ENCODE data around the gene PPARD. TPM values are rescaled to one million over a fixed set of nuclear protein-coding genes. Genes with fewer than 3 reads are reported as not detected.

Gene PPARD
- total and polyA plus RNA-seq, 2 of the 13 experiments (the other 11 are each of a cell fraction or from before 2014, with no cell fraction given): 6.1 to 13.3 TPM

DNA sequence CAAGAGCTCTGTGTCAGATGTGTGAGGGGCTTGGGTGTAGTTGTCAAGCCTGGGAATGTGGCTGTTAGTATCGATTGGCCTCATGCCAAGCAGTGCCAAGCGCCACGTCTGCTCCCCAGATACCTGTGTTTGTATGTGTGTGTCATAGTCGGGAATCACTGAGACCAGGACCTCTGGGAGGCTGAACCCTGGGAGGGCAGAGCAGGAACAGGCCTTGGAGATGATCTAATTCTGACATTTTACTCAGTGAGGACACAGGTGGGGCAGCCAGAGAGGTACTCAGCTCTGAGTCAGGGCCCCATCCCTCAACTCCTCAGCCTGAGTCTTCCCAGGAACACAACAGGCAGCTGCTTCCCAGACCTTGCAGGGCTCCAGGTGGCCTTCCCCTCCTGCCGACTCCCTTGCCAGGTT is 58.5 kb downstream of the PPARD start:
- no peaks in the 10 kb centered on the region for H3K9me3 ChIP-seq (ENCODE audit: low read length)
- H2AFZ ChIP-seq (ENCODE audit: low read length): no peak overlapping the region
- H3K9ac ChIP-seq (ENCODE audit: insufficient read depth, low read depth, low read length): no peak overlapping the region
- FAIRE-seq: no peak
- no TSS peak for BruUV-seq (replicated peaks)
- ChIA-PET CTCF (ENCODE audit: low intra/inter-chr PET ratio, low total read pairs) (no interaction called here), POLR2A (no interaction called here)
- ATAC-seq: no peak
- H3K27ac ChIP-seq (ENCODE audit: extremely low read length, insufficient read depth, low read length): no peak overlapping the region
- H3K79me2 ChIP-seq (ENCODE audit: insufficient read depth, low read length): no peaks in the 10 kb centered on the region
- no peaks in the 10 kb centered on the region for H3K36me3 ChIP-seq (replicated peaks in 1 of 2; ENCODE audit: control insufficient read depth in 1 of 2, insufficient read depth in 2 of 2, low read length in 2 of 2)
- 83% methylated on average over 5 of the region's 5 CpGs for WGBS (ENCODE audit: low lambda C conversion rate)
- intact Hi-C loops (cut with micrococcal nuclease; ENCODE audit: unreplicated experiment) (loop anchor here (5.0 kb wide), 1 partner anchor 34 kb away; no protein-coding TSS in a partner anchor), in situ Hi-C loops (cut with HindIII; ENCODE audit: extremely low pct_ligation_motif_present, low pct_unique_long_range_greater_than_20kb) (no loop called here)
- DNase-seq (ENCODE audit: low spot score): no peak
- no peaks in the 10 kb centered on the region for H4K20me1 ChIP-seq (ENCODE audit: insufficient read depth, low read length)
- no peak overlapping the region for H3K4me2 ChIP-seq (ENCODE audit: low read depth, low read length)
- H3K4me3 ChIP-seq (replicated peaks in 1 of 3; ENCODE audit: insufficient read depth in 1 of 3, low read depth in 2 of 3, low read length in 3 of 3): no peak overlapping the region
- TF ChIP-seq ZNF883 (CRISPR knock-in tag; IDR thresholded peaks at IDR 0.05; ENCODE audit: not compliant biosample characterization): peak; percentile 52
- no peak for TF ChIP-seq SMC3 (IDR thresholded peaks at IDR 0.05; ENCODE audit: low read length)
- TF ChIP-seq, protein P1, sequence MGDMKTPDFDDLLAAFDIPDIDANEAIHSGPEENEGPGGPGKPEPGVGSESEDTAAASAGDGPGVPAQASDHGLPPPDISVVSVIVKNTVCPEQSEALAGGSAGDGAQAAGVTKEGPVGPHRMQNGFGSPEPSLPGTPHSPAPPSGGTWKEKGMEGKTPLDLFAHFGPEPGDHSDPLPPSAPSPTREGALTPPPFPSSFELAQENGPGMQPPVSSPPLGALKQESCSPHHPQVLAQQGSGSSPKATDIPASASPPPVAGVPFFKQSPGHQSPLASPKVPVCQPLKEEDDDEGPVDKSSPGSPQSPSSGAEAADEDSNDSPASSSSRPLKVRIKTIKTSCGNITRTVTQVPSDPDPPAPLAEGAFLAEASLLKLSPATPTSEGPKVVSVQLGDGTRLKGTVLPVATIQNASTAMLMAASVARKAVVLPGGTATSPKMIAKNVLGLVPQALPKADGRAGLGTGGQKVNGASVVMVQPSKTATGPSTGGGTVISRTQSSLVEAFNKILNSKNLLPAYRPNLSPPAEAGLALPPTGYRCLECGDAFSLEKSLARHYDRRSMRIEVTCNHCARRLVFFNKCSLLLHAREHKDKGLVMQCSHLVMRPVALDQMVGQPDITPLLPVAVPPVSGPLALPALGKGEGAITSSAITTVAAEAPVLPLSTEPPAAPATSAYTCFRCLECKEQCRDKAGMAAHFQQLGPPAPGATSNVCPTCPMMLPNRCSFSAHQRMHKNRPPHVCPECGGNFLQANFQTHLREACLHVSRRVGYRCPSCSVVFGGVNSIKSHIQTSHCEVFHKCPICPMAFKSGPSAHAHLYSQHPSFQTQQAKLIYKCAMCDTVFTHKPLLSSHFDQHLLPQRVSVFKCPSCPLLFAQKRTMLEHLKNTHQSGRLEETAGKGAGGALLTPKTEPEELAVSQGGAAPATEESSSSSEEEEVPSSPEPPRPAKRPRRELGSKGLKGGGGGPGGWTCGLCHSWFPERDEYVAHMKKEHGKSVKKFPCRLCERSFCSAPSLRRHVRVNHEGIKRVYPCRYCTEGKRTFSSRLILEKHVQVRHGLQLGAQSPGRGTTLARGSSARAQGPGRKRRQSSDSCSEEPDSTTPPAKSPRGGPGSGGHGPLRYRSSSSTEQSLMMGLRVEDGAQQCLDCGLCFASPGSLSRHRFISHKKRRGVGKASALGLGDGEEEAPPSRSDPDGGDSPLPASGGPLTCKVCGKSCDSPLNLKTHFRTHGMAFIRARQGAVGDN (CRISPR knock-in tag; IDR thresholded peaks at IDR 0.05): 0 out of 2 replicates have a peak, but pooled peaks have one; percentile 19
- peaks cover 51% of the 10 kb centered on the region for H3K4me1 ChIP-seq (ENCODE audit: insufficient read depth, low read length)
- H3K27me3 ChIP-seq (ENCODE audit: control insufficient read depth in 1 of 2, insufficient read depth in 2 of 2, low read length in 2 of 2): no peaks in the 10 kb centered on the region

DNA sequence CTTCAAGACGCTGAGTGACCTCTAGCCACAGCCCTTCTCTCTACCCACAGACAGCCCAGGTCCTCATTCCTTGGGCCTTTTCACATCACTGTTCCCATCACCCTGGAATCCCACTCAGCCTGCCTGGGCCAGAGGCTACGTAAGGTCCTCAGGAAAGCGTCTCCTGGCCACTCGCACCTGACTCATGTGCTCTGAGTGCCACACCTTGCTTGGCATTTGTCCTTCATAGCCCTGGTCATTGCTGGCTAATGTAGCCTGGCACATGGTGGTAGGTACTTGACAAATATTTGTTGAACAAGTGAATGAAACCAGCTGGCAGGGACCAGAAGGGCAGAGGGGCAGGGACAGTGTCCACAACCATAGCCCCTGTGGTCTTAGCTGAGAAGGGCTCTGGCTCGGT is 59.2 kb downstream of the PPARD start:
- Histone ChIP-seq H3K4me3 (replicated peaks in 1 of 3; ENCODE audit: insufficient read depth in 1 of 3, low read depth in 2 of 3, low read length in 3 of 3) (no peak overlapping the region), H2AFZ (ENCODE audit: low read length) (no peak overlapping the region), H3K9ac (ENCODE audit: insufficient read depth, low read depth, low read length) (no peak overlapping the region), H3K36me3 (replicated peaks in 1 of 2; ENCODE audit: control insufficient read depth in 1 of 2, insufficient read depth in 2 of 2, low read length in 2 of 2) (no peaks in the 10 kb centered on the region), H3K4me2 (ENCODE audit: low read depth, low read length) (no peak overlapping the region), H3K27ac (ENCODE audit: extremely low read length, insufficient read depth, low read length) (no peak overlapping the region), H3K9me3 (ENCODE audit: low read length) (no peaks in the 10 kb centered on the region), H3K27me3 (ENCODE audit: control insufficient read depth in 1 of 2, insufficient read depth in 2 of 2, low read length in 2 of 2) (no peaks in the 10 kb centered on the region), H3K4me1 (ENCODE audit: insufficient read depth, low read length) (peaks cover 57% of the 10 kb centered on the region), H4K20me1 (ENCODE audit: insufficient read depth, low read length) (no peaks in the 10 kb centered on the region), H3K79me2 (ENCODE audit: insufficient read depth, low read length) (no peaks in the 10 kb centered on the region)
- TF ChIP-seq SP5 (CRISPR knock-in tag; IDR thresholded peaks at IDR 0.05; ENCODE audit: borderline replicate concordance, low read depth) (no peak), IRX3 (CRISPR knock-in tag; IDR thresholded peaks at IDR 0.05; ENCODE audit: borderline replicate concordance, low read depth) (no peak), NFYC (CRISPR knock-in tag; IDR thresholded peaks at IDR 0.05) (no peak), ZNF256 (CRISPR knock-in tag; conservative IDR thresholded peaks at IDR 0.05) (no peak)
- TF ChIP-seq, protein P2, sequence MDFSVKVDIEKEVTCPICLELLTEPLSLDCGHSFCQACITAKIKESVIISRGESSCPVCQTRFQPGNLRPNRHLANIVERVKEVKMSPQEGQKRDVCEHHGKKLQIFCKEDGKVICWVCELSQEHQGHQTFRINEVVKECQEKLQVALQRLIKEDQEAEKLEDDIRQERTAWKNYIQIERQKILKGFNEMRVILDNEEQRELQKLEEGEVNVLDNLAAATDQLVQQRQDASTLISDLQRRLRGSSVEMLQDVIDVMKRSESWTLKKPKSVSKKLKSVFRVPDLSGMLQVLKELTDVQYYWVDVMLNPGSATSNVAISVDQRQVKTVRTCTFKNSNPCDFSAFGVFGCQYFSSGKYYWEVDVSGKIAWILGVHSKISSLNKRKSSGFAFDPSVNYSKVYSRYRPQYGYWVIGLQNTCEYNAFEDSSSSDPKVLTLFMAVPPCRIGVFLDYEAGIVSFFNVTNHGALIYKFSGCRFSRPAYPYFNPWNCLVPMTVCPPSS (IDR thresholded peaks at IDR 0.05): no peak
- ATAC-seq (no peak), DNase-seq (ENCODE audit: low spot score) (no peak), FAIRE-seq (no peak)
- intact Hi-C loops (cut with micrococcal nuclease; ENCODE audit: unreplicated experiment) (loop anchor here (5.0 kb wide), 1 partner anchor 34 kb away; no protein-coding TSS in a partner anchor), in situ Hi-C loops (cut with HindIII; ENCODE audit: extremely low pct_ligation_motif_present, low pct_unique_long_range_greater_than_20kb) (no loop called here)
- CTCF ChIA-PET (ENCODE audit: low intra/inter-chr PET ratio, low total read pairs): no interaction called here
- 91% methylated on average over 5 of the region's 5 CpGs for WGBS (ENCODE audit: low lambda C conversion rate)
- no TSS peak for BruUV-seq (replicated peaks)
- POLR2A ChIA-PET: interaction anchor here (1.2 kb wide), 1 partner anchor 14 kb away, joined by 5 read pairs; no protein-coding TSS in a partner anchor

Measured in HepG2 (cell line).